Left ventricle myocardium inferior (tissue), 1 donor: Measurements from ENCODE around the gene MND1. TPM values are rescaled to one million over a fixed set of nuclear protein-coding genes. Genes with fewer than 3 reads are reported as not detected.

Experiments used
- DNase-seq: peaks from one replicate; pipeline ENCODE4 v3.0.0-alpha.2; 2020
- H3K27ac ChIP-seq: fragments of 200-600 bp; replicated peaks from 2 replicates; pipeline ENCODE4 v1.8.0; 2021
- H3K27me3 ChIP-seq: fragments of 200-600 bp; 2 replicates; pipeline ENCODE4 v1.8.0; 2021; ENCODE audit warnings: low read depth
- H3K36me3 ChIP-seq: fragments of 200-600 bp; 2 replicates; pipeline ENCODE4 v1.8.0; 2021
- H3K4me1 ChIP-seq: fragments of 200-600 bp; 2 replicates; pipeline ENCODE4 v1.8.0; 2021
- H3K4me3 ChIP-seq: fragments of 200-600 bp; 2 replicates; pipeline ENCODE4 v1.8.0; 2021; ENCODE audit warnings: mild to moderate bottlenecking, moderate library complexity
- H3K9me3 ChIP-seq: fragments of 200-600 bp; replicated peaks from 2 replicates; pipeline ENCODE4 v1.8.0; 2021
- intact Hi-C: fragments of 100-400 bp; cut with micrococcal nuclease; formaldehyde crosslinking; loops from one replicate; pipeline ENCODE4 v1.11.0; 2022
- total RNA-seq: library from RNA; stranded (reverse); fragmentation: NEBNext Ultra II Directional; extraction: Animal tissue kit (Norgen Biotek cat#: 25700); gene quantifications from one replicate; pipeline ENCODE4 v1.2.1, GENCODE V29; 2021
- TF ChIP-seq, protein P1 (sequence below): fragments of 200-600 bp; IDR thresholded peaks from 2 replicates; pipeline ENCODE4 v1.8.0; 2021; ENCODE audit warnings: antibody characterized with exemption, mild to moderate bottlenecking, borderline replicate concordance
- donor health status: DM: no; HTN: yes; CAD: no; lungs with severe emphysema.

The MND1 gene
- total RNA-seq, 1 donor from 2014 or later, result 0.38 TPM

DNA sequence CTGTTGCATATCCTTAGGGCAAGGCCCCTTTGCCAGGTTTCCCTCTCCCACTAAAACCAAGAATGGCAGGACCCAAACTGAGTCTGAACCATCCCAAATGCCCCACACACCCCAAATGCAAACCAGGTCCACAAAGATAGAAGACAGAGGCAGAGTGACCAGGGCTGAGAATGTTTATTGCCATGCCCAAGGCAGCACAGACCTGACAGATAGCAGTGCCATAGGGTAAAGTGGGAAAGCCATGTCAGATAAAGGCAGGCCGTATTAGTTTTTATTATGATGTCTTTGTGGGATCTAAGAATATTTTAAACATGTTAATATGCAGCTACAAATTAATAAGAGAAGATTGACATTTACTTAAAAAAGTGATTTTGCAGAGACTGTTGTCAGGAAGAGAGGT, 29.6 kb upstream of the MND1 start:
- TF ChIP-seq, protein P1, sequence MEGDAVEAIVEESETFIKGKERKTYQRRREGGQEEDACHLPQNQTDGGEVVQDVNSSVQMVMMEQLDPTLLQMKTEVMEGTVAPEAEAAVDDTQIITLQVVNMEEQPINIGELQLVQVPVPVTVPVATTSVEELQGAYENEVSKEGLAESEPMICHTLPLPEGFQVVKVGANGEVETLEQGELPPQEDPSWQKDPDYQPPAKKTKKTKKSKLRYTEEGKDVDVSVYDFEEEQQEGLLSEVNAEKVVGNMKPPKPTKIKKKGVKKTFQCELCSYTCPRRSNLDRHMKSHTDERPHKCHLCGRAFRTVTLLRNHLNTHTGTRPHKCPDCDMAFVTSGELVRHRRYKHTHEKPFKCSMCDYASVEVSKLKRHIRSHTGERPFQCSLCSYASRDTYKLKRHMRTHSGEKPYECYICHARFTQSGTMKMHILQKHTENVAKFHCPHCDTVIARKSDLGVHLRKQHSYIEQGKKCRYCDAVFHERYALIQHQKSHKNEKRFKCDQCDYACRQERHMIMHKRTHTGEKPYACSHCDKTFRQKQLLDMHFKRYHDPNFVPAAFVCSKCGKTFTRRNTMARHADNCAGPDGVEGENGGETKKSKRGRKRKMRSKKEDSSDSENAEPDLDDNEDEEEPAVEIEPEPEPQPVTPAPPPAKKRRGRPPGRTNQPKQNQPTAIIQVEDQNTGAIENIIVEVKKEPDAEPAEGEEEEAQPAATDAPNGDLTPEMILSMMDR, result no peak
- Histone ChIP-seq H3K9me3 (no peaks in the 10 kb centered on the region), H3K4me3 (no peak overlapping the region), H3K27me3 (no peaks in the 10 kb centered on the region), H3K27ac (no peak overlapping the region), H3K36me3 (peaks cover 28% of the 10 kb centered on the region), H3K4me1 (peaks cover 9% of the 10 kb centered on the region)
- intact Hi-C loops, result loop anchor here (5.0 kb wide), 1 partner anchor 173 kb away; no protein-coding TSS in a partner anchor
- DNase-seq, result no peak

DNA sequence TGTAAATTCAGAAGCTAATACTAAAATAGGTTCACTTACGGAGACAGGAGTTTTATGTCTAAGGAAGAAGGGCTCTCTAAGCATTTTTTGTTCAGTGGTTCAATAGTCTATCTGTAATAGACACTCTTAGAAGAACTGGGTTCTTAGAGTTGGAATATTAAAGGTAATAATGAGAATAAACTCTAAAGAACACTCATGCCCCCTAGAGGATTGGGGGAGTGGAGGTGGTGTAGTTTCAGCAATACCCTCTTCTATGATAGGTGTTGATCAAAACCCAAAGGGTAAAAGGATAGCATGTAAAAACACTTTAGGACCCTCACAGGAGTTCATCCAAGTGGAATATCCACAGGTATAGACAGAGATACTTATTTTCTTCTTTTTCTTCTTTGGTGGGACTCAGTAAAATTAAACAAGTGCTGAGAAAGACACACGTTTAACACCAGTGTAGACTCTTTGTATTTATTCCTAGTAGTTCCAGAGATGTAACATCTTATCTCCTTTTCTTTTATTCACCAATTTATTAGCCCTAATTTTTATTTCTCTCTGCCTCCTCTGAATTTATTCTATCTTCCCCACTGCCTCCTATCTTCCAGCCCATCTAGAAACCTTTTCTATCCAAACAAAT, 25.7 kb upstream of the MND1 start:
- H3K36me3 ChIP-seq, result peaks cover 61% of the 10 kb centered on the region
- no peaks in the 10 kb centered on the region for H3K9me3 ChIP-seq
- DNase-seq, result no peak
- H3K27me3 ChIP-seq, result no peaks in the 10 kb centered on the region
- TF ChIP-seq, protein P1, result peak; percentile 78
- intact Hi-C loops, result loop anchor here (2.0 to 5.0 kb wide), 2 partner anchors 110 to 177 kb away; no protein-coding TSS in a partner anchor
- no peak overlapping the region for H3K4me3 ChIP-seq
- no peak overlapping the region for H3K27ac ChIP-seq
- no peaks in the 10 kb centered on the region for H3K4me1 ChIP-seq

DNA sequence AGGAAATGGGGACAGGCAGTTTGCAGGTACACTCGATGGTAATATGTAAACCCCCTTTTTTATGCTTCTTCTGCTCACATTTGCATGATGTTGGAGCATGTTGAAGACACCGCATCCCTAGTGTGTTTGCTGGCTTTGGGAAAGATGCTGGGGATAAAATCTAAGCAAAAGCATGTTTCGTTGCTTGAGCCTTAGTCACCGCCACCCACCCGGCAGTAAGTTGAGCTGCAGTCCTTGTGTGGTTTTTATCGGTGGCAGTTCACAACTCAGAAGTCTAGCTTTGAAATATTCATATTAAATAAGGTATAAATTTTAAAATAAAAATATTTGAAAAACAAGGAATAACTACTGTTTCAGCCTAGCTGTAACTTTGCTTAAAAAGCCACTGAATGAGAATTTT, 21.7 kb upstream of the MND1 start:
- Histone ChIP-seq H3K36me3 (peaks cover 57% of the 10 kb centered on the region), H3K9me3 (no peaks in the 10 kb centered on the region), H3K4me3 (no peak overlapping the region), H3K27ac (no peak overlapping the region), H3K27me3 (no peaks in the 10 kb centered on the region), H3K4me1 (no peaks in the 10 kb centered on the region)
- TF ChIP-seq, protein P1, result no peak
- intact Hi-C loops, result no loop called here
- no peak for DNase-seq

DNA sequence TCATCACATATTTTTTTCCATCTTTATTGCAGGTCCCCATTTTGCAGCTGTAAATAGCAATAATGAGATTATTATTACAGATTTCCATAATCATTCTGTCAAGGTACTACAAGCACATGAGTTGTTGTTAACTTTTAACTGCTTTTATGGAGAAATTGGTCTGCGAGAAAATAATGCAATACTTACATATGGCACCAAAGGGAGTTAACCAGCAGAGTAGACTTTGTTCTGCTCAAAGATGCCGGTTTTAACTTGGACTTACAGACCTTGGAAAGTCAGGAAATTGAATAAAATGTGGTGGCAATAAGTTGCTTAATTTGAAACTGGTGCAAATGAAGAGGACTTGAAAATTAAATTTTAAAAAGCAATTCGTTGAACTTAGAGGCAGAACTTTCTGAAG, 20.4 kb upstream of the MND1 start:
- H3K4me3 ChIP-seq, result no peak overlapping the region
- H3K9me3 ChIP-seq, result no peaks in the 10 kb centered on the region
- intact Hi-C loops, result no loop called here
- no peak overlapping the region for H3K27ac ChIP-seq
- no peak for DNase-seq
- H3K4me1 ChIP-seq, result no peaks in the 10 kb centered on the region
- H3K27me3 ChIP-seq, result no peaks in the 10 kb centered on the region
- peaks cover 54% of the 10 kb centered on the region for H3K36me3 ChIP-seq
- TF ChIP-seq, protein P1, result no peak

DNA sequence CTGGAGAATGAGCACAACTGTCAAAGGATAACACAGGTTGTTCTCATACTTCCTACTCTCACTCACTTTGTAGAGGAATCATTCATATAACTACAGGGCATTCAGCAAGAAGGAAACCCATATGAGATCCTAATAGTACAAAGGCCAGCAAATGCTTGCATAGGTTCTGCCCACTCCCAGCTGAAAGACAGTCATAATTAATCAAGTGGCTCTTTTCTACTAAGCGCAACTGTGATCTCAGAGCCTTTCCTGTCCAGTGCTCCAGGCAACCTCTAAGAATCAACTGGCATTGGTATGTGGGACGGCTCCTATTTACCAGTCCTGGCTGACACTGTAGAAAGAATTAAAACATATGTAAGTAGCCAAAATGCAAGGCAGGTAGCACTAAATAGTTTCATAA, 18.9 kb upstream of the MND1 start:
- Histone ChIP-seq H3K27me3 (no peaks in the 10 kb centered on the region), H3K9me3 (no peaks in the 10 kb centered on the region), H3K27ac (no peak overlapping the region), H3K4me1 (no peaks in the 10 kb centered on the region), H3K36me3 (peaks cover 51% of the 10 kb centered on the region), H3K4me3 (no peak overlapping the region)
- intact Hi-C loops, result no loop called here
- DNase-seq, result no peak
- TF ChIP-seq, protein P1, result no peak
